SK-N-MC (cell line): ENCODE results near the gene TOP1.

Source experiments
- DNase-seq: peaks from one replicate; pipeline ENCODE4 v3.0.0-alpha.2; 2011; ENCODE audit warnings: low read depth, low spot score
- H3K27ac ChIP-seq: fragments of 200-600 bp; sonication (generic); 2 replicates; pipeline ENCODE4 v1.5.1; 2016; ENCODE audit warnings: mixed run types
- H3K36me3 ChIP-seq: fragments of 200-600 bp; sonication (generic); 2 replicates; pipeline ENCODE4 v1.6.1; 2017; ENCODE audit warnings: antibody characterized with exemption, low read length, mixed read lengths; ENCODE audit not compliant: insufficient read depth
- H3K4me3 ChIP-seq: fragments of 200-600 bp; sonication (generic); 2 replicates; pipeline ENCODE4 v1.5.1; 2016
- H3K9ac ChIP-seq: fragments of 200-600 bp; sonication (generic); 2 replicates; pipeline ENCODE4 v1.8.0; 2017; ENCODE audit warnings: mixed run types, mixed read lengths; ENCODE audit not compliant: insufficient read length
- H3K9me3 ChIP-seq: fragments of 200-600 bp; sonication (generic); 2 replicates; pipeline ENCODE4 v1.6.1; 2017; ENCODE audit warnings: low read depth, mild to moderate bottlenecking, antibody characterized with exemption, low read length, moderate library complexity, mixed read lengths
- EZH2 ChIP-seq: fragments of 200-600 bp; sonication (generic); IDR thresholded peaks from one replicate; pipeline ENCODE4 v1.6.1; 2017; ENCODE audit warnings: antibody characterized with exemption
- FOXP2 ChIP-seq: optimal IDR thresholded peaks from 2 replicates; pipeline ENCODE3; 2011; ENCODE audit warnings: mild to moderate bottlenecking, moderate library complexity; ENCODE audit not compliant: insufficient read depth; ENCODE audit errors: extremely low read length, control extremely low read depth
- POLR2AphosphoS5 ChIP-seq: IDR thresholded peaks from 2 replicates; pipeline ENCODE4 v1.6.1; 2012; ENCODE audit warnings: mild to moderate bottlenecking, low read depth, low read length, borderline replicate concordance

TOP1 gene

GRCh38 chr20:41173791-41174341 lies 145.2 kb downstream of the TOP1 start:
- Histone ChIP-seq H3K36me3 (peaks cover 67% of the 10 kb centered on the region), H3K9ac (no peak overlapping the region), H3K9me3 (no peaks in the 10 kb centered on the region), H3K4me3 (no peak overlapping the region), H3K27ac (no peak overlapping the region)
- TF ChIP-seq POLR2AphosphoS5 (no peak), EZH2 (no peak), FOXP2 (no peak)
- no peak for DNase-seq
